GM21786 (cell line): ENCODE results near the gene KDM1A.
A peak's percentile ranks its signal among the peaks of the same experiment; 100 is the strongest.

ENCODE experiments used
- ATAC-seq: cut with Tn5 transposase; IDR thresholded peaks from one replicate; pipeline ENCODE4 v1.9.1; 2021; ENCODE audit not compliant: unreplicated experiment

KDM1A gene

DNA sequence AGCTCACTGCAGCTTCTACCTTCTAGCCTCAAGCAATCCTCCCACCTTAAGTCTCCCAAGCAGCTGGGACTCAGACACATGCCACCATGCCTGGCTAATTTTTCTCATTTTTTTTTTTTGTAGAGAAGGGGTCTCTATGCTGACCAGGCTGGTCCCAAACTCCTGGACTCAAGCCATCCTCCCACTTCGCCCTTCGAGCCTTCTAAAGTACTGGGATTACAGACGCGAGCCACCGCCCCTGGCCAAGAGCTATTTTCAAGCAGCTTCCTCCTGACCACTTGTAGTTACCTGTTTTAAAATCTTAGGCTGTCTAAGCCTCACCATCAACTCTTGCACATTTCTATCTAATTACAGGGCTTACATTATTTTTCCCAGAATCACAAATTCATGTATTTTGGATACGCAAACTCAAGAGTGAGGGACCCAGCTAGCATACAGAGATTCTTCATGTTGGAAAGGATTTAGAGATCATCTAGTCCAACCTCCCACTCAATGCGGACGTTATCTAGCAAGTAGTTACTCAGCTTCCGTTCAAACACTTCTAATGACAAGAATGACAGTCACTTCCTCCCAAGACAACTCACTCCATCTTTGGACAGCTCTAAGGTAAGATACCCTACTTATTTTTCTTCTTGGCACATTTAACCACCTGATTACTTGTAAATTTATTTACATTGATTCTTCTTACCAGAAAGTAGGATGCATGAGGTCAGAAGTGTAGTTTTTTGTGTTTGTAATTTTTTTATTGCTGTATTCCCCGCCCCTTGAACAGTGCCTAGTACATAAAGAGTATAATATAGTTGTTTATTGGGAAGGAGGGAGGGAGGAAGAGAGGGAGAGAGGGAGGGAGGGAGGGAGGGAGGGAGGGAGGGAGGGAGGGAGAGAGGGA lies 84.0 kb downstream of the KDM1A start:
- no peak for ATAC-seq

DNA sequence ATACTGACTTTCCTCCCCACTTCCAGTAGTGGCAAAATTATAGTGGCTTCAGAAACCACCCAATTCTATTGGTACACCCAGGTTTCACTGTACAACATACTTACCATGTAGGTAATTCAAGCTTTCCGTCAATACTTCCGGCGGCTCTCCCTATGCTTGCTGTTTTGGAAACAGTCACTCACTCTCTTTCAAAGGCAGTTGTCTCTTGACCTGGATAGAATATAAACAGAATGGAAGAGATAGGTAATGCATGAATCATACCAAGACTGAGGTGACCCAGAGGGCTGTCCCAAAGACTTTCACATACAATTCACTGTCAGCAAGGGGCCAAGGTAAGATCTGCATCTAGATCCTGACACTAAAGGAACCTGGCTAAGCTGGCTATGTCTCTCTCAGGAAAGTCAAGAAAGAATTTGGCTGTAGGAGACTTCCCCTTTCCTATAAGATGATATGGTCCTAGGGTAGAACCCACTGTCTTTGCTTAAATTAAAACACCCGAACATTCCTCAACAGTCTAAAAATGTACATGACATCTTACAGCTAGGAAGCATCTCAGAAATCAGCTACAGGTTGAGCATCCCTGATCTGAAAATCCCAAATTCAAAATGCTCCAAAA lies 89.8 kb downstream of the KDM1A start:
- ATAC-seq = no peak

DNA sequence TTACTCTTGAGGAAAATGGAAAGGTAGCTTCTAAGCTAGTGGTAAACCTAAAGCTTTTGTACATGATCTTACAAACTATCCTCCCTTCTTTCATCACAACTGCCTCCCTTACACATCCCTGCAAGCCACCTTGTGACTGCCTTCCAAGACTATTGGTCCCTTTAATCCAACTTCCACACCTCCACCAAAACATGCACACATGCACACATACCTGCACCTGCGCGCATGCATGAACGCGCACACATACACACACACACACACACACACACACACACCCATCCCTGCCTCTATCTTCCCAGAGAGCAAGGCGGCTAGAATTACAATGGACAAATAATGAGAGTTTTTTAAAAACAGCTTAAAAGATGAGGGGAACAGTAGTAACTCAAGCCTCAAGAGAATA lies 91.1 kb downstream of the KDM1A start:
- ATAC-seq = no peak

DNA sequence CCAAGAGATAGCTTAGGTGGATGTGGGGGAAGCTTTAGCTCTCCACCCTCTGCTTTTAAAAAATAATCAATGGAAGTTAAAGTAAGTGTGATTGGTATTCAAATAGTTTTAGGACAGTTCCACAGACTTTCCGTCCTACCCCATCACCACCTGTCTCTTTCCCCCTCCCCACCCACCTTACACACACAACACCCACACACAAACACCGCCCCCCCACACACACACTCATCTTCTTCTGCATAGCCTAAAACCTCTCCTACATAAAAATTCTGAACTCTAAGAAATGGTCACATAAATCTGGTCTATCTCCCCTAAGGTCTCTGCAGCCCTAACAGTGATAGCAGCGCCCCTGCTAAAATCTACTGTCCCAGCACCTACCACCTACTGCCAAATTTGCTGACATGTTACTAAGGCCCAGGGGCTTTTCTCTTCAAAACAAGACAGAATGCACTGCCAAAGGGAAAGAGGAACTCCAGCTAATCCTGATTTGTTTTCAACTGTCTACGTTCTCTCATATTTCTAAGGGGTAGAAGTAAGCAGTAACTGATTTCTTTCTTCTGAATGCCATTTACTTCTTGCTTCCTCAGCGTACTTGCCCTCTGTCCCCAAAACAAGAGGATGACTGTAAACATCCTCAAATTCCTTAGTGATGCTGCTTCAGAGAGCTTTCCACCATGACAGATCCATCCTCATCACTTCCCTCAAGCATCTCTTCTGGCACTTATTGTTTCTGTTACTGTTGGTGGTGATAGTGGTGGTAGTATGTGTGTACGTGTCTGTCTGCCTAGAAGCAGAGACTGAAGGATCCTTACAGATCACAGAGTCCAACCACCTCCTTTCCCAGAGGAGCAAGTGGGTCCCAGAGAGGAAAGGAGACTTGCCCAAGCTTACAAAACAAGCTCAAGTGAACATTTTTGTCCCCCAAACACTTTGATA lies 92.6 kb downstream of the KDM1A start:
- no peak for ATAC-seq

DNA sequence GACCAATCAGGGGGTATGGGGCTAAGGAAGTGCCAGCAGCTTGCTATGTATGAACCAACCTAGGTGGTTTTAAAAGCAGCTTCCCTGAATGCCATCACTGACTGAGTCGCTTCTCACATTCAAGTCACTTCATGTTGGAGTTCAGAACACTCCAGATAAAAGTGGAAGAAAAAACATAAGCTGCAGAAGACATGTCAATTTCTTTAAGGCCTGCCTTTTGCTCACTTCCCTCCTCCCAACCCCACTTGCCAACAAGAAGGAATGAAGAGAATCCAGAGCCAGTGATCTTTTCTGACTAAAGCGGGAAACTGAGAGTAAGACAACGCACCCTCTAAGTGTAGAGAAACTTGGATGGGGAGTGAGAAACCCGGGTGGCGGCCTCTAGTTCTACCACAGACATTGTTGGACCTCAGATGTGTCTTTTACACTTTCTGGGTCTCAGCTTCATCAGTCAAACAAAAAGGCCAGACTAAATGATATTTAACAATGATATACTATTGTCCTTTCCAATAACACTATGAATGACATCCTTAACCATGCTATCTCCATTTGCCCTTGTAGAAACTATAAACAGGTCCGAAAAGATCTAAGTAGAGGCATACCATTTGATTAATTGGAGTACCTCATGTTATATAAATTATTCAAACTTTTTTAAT lies 95.3 kb downstream of the KDM1A start:
- peak; percentile 16 for ATAC-seq

DNA sequence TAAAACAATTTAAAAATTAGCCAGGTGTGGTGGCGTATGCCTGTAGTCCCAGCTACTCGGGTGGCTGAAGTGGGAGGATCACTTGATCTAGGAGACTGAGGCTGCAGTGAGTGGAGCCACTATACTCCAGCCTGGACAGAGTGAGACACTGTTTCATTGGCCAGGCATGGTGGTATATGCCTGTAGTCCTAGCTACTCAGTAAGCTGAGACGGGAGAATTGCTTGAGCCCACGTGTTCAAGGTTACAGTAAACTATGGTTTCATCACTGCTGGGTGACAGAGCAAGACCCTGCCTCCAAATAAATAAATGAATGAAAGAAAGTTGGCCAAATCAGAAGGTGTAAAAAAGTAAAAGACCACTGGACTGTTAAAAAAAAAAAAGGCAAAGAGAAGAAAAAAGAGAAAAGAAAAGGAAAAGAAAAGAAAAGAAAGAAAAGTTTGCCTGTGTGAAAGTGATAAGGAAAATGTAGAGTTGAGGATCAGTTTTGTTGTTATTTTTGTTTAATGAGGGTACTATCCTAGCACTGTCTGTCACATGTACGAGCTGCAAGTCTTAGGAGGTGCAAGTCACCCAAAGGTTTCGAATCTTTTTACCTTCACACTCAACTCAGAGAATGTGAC lies 97.1 kb downstream of the KDM1A start:
- ATAC-seq = no peak

DNA sequence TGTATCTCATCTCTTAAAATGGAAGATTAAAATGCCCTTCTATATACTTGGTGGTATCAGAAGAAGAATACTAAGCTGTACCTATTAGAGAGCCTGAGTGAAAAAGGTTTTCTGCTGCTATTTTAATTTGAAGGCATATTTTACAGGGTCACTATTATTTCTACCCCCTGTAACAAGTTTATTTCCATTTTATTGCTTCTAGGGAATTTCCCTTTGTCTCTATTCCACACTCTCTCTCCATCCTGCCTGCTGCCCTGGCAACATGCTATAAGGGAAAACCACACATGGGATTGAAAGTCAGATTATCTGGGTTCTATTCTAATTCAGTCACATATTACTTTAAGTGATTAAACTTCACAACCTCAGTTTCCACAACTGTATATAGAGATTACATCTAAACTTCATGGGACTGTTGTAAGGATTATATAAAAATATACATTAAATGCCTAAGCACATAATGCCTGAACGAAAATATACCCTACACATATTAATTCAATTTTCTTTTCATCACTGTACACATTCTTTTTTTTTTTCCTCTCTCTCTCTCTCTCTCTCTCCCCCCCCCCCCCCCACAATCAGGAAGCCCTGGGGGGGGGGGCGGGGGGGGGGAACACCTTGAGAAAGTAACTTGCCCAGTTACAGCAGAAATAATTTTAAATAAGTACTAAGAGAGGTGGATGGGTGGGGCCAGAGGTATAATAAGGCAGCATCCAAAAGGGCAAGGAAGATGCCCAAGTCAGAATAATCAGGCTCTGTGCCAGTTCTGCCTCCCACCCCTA lies 97.8 kb downstream of the KDM1A start:
- ATAC-seq = no peak

DNA sequence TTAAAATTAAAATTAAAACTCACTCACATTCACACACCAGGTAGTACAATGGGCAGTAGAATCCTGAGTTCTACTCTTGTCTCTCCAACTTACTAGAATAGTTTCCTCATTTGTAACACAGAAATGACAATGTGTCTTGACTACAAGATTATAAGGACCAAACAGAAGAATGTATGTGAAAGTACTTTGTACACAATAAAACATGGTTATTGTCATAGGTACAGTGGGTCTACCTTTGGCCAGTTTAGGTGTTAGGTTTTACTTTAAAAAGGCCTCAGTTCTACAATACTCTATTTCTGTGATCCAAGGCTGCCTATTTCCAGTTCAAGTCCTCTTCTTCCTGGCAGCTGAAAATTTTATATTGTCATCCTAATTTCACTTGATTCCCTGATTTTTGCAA lies 99.1 kb downstream of the KDM1A start:
- ATAC-seq = no peak

DNA sequence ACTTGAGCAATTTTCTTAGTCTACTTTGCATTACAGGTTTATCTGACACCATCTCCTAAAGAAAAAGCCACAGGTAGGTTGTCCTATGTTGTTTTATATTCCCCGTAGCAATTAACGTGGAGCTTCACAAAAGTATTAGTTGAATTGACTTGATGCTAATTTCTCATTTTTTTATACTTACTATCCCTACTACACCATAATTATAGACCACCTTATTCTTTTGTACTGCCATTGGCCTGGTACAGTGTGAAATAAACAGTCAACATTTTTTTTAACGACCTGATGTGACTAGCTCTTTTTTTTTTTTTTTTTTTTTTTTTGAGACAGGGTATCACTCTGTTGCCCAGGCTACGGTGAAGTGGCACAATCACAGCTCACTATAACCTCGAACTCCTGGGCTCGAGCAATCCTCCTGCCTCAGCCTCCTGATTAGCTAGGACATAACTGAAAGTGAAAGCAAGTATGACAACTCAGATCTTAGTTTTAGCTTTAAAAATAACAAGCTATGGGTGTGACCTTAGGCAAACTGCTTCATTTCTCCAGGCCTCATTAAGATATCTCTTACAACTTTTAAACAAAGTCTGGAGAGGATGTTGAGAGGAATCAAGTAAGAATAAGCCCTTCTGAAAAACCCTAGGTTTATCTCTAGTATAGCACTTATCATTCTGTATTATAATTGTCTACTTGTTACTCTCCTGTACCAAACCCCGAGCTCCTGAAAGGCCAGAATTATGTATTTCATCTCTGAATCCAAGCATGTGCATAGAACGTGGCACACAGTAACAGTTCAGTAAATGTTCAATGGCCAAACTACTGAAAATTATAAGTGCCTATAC lies 99.9 kb downstream of the KDM1A start:
- ATAC-seq = no peak

DNA sequence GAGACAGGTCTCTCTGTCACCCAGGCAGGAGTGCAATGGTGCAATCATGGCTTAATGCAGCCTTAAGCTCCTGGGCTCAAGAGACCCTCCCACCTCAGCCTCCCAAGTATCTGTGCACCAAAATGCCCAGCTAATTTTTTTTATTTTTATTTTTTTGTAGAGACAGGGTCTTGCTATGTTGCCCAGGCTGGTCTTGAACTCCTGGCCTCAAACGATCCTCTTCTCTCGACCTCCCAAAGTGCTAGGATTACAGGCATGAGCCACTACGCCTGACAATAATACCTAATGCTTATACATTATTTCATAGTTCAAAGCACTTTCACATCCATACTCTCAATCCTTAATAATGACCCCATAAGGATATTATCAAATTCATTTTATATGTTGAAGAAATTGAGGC lies 101.1 kb downstream of the KDM1A start:
- no peak for ATAC-seq

DNA sequence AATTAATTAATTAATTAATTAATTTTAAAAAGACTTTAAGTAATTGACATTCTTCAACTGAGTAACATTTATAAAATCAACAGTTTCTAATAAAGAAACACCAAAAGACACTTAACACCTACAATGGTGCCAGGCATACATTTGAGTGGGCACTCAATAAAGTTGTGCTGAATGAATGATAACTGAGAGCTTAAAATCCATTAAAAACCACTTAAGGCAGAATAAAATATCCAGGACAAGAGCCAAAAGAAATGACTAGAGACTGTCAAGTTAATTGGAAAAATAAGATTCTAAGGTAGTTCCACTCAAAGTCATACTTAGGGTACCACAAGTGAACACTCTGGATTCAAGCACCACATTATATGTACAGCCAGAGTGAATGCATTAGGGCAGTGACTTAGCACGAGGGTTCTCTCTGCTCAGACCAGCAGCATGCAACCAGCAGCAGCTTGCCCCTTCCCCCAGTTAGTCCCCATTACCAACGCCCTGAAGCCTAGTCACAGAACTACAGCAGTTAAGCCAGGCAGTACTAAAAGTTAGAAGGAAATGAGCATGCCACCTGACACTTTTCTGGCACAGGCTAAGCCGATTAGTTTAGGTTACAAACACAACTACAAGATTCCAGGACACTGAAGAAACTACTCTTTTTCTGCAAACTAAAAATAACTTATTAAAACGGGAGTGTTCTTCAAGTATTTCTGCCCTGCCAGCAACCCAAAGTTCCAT lies 102.9 kb downstream of the KDM1A start:
- no peak for ATAC-seq

DNA sequence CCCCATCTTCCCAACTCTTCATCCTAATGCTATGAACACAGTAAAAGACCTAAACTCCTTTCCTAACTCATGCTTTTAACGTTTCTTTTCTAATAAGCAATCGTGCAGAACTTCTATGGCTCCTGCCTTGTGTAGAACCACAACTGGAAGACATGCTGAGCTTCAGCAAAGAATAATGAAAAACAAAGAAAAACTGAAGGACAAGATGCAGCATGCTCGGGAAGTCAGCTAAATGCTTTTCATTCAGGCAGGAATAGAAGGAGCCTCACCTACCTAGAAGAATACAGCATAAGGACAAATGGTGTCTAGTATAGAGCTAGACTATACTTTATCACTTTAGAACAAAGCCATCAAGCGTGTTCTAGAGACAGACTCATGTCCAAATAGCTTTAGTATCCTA lies 103.5 kb downstream of the KDM1A start:
- ATAC-seq = no peak

DNA sequence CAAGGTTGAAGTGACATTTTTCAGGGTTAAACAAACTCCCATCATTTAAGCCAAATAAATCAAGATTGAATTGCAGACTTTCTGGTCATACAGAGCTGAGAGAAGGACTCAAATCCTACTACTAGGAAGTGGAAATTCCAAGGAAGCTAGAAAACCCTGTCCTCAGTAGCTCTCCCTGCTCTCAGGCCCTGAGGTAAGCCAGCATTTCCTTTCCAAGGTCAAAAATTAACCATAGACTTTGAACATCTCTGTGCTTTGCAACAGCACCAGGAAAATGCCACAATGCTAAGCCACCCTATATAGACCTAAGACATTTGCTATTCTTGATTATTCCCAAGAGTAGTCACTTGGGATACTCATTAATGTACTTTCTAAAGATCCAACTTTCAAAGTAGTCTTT lies 104.3 kb downstream of the KDM1A start:
- no peak for ATAC-seq

DNA sequence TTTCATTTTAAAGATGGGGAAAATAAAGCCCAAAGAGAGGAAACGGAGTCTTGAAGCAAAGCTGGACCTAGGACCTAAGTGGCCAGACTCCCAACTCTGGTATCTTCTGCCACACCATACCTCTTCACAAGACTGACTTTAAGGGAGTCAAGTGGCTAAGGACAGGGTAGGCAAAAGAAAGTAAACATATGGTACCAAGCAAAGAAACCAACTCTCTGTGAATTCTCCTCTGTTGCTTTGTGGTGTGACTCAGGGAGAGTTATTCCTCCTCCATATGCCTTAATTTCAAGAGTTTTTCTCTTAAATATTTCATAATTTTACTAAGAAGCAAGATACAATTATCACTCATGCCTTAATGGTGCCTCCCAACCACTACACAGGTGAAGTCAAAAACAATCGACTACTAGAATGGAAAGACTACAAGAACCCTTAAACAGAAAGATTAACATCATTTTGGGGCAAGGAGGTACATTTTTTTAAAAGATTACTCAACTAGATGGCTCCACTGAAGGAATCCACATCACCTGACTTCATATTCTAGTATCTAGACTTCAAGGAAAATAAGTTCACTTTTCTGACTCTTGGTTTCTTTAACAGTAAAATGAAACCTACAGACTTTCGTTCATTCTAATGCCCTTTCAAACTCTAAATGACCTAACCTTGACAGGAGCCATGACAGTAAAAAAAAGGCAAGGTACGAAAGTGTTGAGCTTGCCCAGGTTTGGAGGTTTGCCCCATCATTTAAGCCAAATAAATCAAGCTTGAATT lies 105.2 kb downstream of the KDM1A start:
- ATAC-seq = no peak

DNA sequence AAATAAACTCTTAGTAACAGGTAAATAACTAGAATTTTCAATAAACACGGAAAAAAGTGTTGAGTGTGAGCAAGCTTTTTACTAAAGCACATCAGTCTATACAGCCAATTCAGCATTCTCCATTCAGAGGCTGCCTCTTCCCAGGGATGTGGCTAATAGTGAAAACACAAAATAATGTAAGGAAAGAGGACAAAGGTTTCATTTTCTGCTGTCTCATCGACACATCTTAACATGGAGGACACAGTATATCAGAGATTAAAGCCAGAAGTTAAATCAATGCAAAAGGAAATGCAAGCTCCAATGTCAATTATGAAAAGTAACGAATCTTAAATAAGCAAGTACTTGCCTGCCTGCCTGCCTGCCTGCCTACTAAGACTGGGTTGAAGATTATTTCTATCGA lies 106.2 kb downstream of the KDM1A start:
- no peak for ATAC-seq

DNA sequence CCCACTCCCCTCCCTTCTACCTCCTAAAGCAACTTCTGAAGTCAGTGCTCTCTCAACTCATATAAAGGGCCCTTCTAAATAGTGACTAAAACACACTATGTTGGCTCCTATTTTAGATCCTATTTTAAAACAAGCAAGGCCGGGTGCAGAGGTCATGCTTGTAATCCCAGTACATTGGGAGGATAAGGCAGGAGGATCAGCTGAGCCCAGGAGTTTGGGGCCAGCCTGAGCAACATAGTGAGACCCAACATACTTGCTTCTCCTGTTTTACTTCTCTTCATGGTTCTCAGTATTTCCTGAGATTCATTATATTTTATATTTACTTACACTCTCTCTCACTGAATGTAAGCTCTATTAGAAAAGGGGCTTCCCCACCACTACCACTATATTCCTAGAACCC lies 106.9 kb downstream of the KDM1A start:
- no peak for ATAC-seq

DNA sequence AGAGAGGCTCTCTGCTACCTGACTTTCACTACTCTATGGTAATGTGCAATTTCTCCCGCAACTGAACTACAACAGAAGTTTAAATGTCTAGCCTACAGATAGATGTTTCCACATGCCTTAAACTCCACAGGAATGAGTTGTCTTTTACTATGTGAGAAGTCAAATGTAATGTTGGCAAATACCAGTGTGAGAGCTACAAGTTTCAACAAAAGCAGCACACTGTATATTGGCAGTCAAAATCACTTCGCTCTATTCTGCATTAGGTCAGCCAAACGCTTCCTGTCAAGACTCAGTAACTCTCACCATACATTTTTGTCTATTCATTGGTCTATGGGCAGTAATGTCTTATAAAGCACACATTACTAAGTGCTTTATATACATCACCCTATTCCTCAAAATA lies 107.5 kb downstream of the KDM1A start:
- ATAC-seq = no peak

DNA sequence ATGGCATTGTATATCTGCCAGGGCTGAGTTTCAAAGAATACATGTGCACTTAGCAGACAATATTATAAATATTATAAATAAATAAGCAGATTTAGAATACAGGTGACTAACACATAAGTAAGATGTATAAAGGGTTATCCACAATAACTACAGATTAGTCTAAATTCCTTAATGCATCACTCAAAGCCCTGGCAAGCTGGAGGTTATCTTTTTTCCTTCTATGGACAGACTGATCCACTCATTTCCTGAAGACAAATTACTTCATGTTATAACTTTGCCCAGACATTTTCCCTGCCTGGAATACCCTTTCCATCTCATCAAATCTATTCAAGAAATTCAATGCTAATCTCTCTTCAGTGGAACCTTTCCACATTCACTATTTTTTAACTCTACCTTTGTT lies 110.6 kb downstream of the KDM1A start:
- no peak for ATAC-seq
